HG03280 (cell line): ENCODE measurements around the gene METTL24.
"Not testable (repeated sequence)": the region's sequence is repeated elsewhere in the genome, so short reads cannot be mapped to it uniquely, and the experiment has no call there.

Experiments
- ATAC-seq: cut with Tn5 transposase; IDR thresholded peaks from one replicate; pipeline ENCODE4 v1.9.1; 2021; ENCODE audit warnings: mild to moderate bottlenecking, moderate library complexity; ENCODE audit not compliant: unreplicated experiment

METTL24 gene

DNA sequence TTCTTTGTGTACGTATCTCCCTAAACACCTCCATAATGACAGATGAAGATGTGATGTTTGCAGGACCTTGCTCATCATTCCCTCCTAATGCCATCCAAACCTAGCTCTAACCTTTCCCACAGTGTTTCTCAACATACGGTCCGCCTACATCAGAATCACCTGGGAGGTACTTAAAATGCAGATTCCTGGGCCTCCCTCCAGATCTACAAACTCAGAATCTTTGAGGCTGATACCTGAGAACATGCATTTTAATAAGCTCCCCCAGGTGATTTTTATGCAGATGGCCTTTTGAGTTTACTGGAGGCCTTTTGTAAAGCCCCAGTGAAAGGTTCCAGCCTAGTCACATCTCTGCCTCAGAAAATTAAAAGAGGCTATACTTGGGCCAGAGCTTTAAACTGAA, 40.5 kb downstream of the METTL24 start:
- no peak for ATAC-seq

DNA sequence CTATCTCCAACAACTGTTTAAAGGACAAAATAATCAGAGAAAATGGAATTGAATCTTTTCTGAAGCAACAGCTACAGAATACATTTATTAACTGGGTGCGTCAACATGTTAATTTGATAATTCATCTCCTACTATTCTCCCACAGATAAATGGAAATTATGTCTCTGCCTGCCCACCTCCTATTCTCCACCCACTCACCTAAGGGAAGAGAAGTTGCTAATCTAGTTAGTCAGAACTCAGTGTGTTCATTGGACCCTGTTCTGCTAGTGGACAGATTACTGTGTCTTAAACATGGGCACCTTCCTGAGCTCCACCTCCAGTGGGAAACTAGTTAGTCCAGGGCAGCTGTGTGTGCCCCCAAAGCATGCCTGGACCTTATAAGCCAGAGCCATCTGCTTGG, 41.0 kb downstream of the METTL24 start:
- no peak for ATAC-seq

DNA sequence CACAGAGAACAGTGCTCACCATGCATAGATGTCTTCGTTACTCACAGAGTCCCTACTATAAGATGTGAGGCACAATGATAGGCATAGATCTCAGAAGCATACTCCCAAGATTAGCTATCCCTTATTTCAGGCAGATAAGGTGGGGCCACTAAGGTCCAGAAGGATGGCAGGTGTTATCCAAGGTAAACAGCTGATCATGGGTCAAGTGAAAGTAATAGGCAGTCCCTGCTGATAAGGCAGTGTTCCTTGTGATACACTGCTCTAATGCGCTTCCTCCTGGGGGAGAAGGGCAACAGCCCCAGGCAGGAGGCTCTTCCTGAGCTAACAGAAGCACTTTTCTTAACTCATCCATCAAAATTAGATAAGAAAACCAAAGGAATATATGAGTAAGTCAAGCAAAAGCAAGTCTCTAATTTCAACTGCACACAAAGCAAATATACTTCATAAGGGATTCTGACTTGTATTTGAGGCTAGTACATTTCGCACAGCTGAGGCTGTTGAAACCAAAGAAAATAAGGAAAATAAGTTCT, 42.2 kb downstream of the METTL24 start:
- no peak for ATAC-seq

DNA sequence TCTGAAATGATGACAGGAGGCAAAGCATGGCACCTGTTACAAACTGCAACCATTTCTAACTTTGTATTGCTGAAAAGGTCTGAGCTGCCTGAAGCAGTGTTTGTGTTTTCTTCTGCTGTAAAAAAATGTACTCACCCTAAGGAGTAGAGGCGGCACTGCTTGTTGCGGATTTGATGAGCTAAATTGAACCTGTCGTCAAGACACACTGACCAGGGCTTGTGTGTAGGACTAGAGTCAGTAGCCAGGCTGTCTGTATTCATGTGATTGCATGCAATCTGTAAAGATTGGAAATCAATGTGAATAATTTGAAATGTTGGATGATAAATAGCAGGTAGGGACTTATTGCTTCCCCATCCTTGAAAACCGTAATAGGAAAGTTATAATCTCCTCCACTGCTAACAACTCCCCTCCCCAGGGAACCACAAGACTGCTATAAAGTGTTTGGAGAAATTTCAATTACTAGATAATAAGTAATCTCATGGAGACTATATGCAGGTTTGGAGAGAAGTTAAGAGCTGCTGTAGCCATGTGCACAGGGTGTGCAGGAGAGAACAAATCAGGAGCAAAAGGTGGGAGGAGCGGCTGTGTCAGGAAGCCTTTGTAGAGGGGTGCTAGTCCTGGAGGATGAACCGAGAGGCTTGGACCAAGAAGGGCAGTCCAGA, 42.8 kb downstream of the METTL24 start:
- no peak for ATAC-seq

DNA sequence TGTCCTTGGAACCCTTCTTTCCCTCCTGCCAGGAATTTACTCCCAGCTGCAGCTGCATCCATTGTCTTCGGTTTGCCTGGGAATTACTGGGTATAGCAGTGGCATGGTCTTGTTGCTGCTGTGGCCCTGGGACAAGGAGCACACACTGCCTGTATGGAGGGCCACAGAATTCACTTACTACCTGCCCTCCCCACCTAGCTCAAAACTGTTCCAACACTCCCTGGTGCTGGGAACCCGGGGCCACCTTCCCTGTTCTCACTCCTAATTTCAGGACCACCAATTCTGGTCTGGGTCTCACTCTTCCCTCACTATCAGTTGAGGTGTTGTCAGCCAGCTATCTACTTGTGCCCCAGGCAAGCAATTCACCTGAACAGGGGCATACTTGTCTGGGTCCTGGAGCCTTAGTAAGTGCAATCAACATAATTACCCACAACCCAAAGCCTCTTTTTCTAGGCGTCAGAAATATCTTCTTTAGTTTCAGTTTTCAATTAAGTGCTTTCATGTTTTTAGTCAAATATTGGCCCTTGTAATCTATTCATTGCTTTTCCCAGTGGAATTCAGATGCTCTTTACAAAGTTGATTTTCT, 47.2 kb downstream of the METTL24 start:
- ATAC-seq: no peak

DNA sequence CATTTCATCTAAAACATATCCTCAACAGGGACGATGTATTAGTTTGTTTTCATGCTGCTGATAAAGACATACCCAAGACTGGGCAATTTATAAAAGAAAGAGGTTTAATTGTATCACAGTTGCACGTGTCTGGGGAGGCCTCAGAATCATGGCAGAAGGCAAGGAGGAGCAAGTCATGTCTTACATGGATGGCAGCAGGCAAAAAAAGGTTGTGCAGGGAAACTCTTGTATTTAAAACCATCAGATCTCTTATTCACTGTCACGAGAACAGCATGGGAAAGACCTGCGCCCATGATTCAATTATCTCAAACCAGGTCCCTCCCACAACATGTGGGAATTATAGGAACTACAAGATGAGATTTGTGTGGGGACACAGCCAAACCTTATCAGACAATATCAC, 48.7 kb downstream of the METTL24 start:
- not testable (repeated sequence) for ATAC-seq

DNA sequence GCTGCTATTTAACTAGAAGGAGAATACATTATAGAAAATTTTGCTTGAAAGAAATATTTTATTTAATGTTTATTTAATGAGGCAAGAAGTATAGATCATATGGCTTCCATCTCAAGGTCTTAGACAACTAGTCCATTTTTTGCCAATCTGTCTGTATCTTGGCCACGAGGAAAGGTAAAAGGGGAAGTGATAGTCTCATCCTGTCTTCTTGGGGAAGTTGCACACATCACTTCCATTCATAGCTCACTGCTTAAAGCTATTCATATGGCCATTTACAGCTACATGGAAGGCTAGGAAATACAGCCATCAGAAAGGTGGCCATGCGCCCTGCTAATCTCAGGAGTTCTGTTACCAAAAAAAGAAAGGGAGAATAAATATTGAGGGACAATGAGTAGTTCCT, 50.8 kb downstream of the METTL24 start:
- ATAC-seq: no peak

DNA sequence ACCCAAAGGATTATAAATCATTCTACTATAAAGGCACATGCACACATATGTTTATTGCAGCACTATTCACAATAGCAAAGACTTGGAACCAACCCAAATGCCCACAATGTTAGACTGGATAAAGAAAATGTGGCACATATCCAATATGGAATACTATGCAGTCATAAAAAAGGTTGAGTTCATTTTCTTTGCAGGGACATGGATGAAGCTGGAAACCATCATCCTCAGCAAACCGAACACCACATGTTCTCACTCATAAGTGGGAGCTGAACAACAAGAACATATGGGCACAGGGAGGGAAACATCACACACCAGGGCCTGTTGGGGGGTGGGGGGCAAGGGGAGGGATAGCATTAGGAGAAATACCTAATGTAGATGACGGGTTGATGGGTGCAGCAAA, 52.3 kb downstream of the METTL24 start:
- not testable (repeated sequence) for ATAC-seq

DNA sequence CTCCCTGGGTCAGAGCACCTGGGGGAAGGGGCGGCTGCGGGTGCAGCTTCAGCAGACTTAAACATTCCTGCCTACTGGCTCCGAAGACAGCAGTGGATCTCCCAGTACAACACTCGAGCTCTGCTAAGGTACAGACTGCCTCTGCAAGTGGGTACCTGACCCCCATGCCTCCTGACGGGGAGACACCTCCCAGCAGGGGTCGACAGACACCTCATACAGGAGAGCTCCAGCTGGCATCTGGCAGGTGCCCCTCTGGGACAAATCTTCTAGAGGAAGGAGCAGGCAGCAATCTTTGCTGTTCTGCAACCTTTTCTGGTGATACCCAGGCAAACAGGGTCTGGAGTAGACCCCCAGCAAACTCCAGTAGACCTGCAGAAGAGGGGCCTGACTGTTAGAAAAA, 54.5 kb downstream of the METTL24 start:
- not testable (repeated sequence) for ATAC-seq

DNA sequence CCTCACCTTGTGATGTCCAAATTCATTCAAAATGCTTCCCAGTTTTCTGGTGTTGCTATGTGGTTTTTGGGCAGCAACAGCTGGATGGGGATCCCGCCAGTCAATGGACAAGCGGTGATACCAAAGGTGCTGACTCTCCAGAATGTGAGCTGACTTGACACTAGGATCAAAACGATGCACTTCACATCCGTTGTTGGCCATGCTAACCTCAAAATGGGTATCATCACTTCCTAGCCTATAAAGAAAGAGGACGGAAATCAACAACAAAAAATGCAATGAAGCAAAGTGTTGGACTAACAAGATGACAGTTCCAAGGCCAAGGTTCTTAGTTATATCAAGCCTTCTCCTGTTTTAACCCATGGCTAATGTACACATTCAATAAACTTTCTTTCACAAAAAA, 59.2 kb downstream of the METTL24 start:
- ATAC-seq: no peak

DNA sequence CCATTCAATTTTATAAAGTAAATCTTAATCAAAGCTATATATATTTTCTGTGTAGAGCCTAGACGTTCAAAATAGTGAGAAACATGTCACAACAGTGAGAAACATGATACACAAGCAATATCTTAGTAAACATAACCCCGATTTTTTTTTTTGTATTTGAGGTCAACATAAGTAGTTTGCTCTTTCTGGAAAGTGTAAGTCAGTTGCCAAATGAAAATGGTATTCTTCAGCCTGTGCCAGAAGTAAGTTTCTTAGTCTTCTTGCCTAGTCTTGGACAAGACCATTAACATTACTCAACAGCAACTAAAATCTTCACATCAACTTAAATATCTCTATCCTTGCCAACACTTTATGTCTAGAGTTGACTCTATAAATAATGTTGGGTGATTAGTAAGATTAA, 59.7 kb downstream of the METTL24 start:
- ATAC-seq: no peak

DNA sequence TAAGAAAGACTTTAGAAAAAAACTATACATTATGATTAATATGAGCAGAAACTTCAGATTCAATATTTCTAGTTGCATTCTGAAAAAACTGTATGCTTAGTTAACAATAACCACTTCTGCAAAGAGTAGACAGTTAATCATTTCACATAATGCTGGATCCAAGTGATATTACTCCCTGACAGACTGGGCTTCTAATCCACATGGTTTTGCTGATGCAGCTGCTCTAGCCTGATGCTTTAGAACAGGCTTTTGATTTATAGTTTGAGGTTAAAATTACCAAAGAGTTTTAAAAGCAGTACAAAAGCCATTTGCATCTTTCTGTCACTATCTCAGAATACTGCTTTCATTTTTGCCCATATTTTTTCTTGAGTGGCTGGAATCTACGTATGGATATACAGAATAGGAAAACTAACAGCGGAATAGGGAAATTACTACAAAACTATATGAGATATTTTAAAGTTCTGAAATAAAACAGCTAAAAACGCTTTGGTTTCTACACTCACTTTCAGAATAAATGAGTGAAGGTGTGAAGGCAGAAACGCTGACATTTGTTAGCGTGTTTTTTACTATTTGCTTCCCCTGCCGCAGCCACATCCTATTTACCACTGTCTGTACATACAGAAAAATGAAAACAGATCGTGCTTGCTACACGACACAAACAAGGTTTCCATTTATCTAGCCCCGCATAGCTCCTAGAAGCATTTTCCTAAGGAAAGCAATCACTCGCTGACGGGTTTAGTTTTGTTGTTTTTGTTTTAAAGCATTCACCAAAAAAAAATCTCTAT, 61.7 kb downstream of the METTL24 start:
- no peak for ATAC-seq

DNA sequence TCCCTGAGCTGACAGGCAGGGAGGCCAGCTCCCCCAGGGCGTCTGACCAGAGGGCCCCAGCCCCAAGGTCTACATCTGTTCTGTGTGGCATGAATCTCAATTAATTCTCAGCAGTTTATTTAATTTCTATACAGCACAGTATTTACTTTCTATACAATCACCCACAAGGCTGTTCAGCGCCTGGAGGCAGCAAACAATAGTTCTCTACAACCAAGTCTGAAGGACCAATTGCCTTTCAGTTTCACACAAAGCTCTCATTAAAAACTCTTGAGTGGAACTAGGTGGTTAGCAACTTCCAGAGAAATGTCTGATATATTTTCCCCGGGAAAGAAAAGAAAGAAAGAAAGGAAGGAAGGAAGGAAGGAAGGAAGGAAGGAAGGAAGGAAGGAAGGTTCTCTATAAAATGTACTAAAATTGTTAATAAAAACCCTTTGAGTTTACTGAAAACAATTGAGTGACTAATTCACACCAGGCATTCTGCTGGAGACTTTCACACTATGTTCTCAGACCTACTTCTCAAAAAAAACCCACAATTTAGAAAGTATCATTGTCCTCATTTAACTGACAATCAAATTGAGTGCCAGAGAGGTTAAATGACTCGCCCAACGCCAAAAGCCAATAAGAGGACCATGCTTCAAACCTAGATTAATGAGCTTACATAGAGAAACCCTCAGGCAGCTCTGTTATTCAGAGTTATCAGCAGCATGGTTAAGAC, 62.5 kb downstream of the METTL24 start:
- no peak for ATAC-seq

DNA sequence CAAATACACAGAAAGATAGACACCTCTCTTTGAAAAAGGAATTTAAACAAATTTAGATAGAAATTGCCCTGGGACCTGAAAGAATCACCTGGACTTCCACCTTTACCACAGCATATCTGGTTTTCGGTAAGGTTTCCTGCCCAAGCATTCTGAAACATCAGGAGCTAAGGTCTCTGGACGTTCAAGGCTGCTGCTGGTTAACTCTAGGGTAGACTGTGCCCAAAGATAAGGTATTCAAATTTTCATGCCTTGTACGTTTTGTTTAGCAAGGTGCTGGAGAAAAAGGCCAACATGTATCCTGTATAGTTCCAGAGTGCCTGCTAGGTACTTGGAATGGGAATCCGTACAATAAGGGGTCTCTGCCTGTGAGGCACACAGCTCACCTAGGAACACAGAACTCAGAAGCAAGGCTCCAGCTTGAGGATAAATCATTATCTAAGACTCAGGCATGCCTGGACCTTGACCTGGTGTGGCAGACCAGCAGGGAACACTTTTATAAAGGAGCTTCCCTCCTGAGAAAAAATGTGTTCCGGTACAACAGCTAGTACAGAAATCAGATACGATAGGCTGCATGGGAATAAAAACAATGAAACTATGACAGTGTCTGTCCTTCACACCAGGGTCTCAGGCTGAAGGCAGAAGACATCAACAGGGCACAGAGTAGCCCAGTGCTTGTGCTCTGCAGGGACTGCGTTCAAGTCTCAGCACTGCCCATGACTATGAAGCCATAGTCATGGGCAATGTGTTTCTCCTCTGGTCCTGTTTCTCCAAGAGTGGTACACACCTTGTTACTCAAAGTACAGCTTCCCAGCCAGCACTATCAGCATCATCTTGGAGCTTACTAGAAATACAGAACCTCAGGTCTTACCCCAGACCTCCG, 70.4 kb downstream of the METTL24 start:
- no peak for ATAC-seq

DNA sequence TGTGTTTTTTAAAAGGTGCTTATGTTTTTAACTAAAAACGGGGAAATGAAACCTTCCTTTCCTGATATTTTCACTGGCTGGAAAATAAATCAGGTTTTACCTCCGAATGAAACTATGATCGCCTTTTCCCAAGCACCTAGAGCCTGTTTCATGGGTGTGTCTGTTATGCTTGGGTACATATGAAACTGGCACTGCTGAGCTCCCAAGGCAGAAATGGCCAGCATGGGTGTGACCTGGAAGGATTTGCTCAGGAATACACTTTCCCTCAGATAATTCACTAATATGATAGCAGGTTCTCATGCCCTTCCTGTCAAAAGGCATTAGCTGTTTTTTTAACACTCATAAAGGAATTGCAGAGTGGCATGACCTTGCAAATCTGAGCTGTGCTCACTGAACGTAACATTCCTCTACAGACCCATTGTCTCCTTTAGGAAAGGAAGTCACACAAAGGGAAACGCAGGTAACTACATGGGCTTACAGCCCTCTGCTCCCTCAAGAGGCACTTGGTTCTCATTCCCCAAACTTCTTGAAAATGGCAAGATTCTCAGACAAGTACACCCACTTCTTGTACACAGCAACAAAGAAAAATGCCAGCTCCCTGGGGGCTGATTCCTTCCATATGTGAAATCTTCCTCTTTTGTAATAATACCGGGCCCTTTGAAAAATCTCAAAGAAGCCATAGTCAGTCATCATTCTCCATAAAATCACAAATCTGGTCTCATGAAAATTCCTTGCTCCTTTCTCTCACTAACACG, 72.7 kb downstream of the METTL24 start:
- ATAC-seq: no peak

DNA sequence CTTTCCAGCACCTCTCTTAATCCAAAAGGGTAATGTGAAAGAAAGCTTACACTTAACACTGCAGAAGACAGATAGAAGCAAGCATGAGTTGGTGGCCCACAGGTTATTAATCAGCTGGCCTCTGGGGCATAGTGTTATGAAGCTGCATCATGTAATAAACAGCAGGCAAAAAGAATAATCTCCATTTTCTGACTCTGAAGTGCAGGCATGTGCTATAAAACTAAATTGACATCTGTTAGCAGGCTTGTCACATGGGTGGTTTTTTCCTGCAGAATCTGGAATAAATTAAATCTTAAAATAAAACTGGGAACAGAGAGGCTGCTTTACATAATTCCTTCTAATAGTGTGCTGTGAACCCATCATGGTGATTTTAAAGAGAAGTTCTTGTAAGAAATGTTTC, 73.3 kb downstream of the METTL24 start:
- no peak for ATAC-seq

DNA sequence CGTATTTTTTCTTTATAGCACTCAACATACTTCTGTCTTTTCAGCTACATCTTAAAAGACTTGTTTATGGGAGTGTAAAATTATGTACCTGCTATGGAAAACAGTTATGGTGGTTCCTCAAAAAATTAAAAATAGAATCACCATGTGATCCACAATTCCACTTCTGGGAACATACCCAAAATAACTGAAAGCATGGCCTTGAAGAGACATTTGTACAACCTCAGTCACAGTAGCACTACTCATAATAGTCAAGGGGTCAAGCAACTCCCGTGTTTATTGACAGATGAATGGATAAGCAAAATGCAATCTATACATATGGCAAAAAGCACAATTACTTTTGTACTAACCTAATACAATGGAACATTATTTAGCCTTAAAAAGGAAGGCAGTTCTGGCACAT, 74.5 kb downstream of the METTL24 start:
- no peak for ATAC-seq

DNA sequence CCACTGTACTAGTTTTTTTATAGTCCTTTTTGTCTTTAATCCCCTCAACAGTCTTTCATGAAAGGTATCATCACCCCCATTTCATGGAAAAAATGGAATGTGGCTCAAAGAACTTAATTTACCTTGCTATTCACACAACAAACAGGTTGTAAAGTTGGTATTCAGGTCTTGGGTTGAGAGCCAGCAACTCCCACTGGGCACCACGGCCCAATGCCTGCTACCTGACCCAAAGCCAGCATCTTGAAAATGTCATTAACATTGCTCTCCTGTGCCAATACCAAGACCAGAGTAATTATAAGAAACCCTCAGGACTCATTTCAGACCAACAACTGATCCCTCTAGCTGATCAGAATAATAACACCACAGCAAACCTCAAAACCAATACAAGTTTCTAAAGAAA, 75.7 kb downstream of the METTL24 start:
- no peak for ATAC-seq

DNA sequence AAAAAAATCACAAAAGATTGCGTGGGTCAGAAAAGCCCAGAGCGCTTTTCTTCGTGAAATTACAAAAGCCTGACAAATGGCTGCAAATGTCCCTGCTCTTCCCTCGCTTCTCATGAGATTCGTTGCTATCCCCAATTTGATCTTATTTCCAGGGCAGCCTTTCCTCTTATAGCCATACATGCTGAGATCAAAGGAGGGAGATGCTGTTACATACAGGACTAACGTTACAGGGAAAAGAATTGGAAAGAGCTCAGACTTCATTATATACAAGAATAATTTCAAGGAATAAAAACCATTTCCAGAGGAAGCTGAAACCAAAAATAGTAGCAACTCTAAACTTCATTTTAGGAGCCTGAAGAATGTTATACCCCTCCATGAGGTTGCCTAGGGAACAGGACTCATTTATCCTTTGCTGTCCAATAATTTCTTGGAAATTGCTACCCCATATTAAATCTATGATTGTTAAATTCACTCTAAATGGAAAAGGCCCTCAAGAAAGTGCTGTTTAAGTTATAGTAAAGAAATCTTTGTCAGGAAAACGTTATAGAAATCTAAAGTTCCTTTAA, 81.0 kb downstream of the METTL24 start:
- no peak for ATAC-seq
